Panc1 (cell line): ENCODE results near the gene SNX27.

Source experiments
- POLR2AphosphoS5 ChIP-seq: IDR thresholded peaks from 2 replicates; pipeline ENCODE4 v1.6.1; 2012; ENCODE audit warnings: mild to moderate bottlenecking, low read depth, low read length, moderate library complexity
- SIN3A ChIP-seq: IDR thresholded peaks from 2 replicates; pipeline ENCODE4 v1.6.1; 2012; ENCODE audit warnings: low read depth, mild to moderate bottlenecking, low read length, moderate library complexity, borderline replicate concordance; ENCODE audit not compliant: insufficient read depth
- TCF7L2 ChIP-seq: IDR thresholded peaks from 2 replicates; pipeline ENCODE4 v1.6.1; 2011; ENCODE audit warnings: mild to moderate bottlenecking, low read depth, low read length, inconsistent platforms
- TF ChIP-seq, protein P1 (sequence below): fragments of 450-650 bp; IDR thresholded peaks from 2 replicates; pipeline ENCODE4 v1.5.1; 2017; ENCODE audit warnings: mild to moderate bottlenecking
- TF ChIP-seq, protein P2 (sequence below), 2 experiments: IDR thresholded peaks; 2 replicates each; pipeline ENCODE4 v1.6.1; 2011 to 2012; ENCODE audit warnings: low read depth in 2 of 2, control low read depth in 1 of 2, low read length in 1 of 2, mild to moderate bottlenecking in 1 of 2, moderate library complexity in 1 of 2; ENCODE audit not compliant: insufficient read depth in 1 of 2

DNA sequence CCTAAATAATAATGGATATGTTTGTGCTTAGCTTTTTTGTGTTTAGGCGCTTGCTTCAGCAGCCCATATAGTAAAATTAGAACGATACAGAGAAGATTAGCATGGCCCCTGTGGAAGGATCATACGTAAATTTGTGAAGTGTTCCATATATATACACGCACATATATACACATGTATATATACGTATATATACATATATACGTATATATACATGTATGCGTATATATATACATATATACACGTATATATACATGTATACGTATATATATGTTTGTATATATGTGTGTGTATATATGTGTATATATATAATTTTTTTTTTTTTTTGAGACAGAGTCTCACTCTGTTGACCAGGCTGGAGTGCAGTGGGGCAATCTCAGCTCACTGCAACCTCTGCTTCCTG lies 17.4 kb downstream of the SNX27 start:
- TF ChIP-seq TCF7L2 (no peak), POLR2AphosphoS5 (no peak), SIN3A (no peak)
- TF ChIP-seq, protein P1, sequence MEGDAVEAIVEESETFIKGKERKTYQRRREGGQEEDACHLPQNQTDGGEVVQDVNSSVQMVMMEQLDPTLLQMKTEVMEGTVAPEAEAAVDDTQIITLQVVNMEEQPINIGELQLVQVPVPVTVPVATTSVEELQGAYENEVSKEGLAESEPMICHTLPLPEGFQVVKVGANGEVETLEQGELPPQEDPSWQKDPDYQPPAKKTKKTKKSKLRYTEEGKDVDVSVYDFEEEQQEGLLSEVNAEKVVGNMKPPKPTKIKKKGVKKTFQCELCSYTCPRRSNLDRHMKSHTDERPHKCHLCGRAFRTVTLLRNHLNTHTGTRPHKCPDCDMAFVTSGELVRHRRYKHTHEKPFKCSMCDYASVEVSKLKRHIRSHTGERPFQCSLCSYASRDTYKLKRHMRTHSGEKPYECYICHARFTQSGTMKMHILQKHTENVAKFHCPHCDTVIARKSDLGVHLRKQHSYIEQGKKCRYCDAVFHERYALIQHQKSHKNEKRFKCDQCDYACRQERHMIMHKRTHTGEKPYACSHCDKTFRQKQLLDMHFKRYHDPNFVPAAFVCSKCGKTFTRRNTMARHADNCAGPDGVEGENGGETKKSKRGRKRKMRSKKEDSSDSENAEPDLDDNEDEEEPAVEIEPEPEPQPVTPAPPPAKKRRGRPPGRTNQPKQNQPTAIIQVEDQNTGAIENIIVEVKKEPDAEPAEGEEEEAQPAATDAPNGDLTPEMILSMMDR, result no peak
- TF ChIP-seq, protein P2, sequence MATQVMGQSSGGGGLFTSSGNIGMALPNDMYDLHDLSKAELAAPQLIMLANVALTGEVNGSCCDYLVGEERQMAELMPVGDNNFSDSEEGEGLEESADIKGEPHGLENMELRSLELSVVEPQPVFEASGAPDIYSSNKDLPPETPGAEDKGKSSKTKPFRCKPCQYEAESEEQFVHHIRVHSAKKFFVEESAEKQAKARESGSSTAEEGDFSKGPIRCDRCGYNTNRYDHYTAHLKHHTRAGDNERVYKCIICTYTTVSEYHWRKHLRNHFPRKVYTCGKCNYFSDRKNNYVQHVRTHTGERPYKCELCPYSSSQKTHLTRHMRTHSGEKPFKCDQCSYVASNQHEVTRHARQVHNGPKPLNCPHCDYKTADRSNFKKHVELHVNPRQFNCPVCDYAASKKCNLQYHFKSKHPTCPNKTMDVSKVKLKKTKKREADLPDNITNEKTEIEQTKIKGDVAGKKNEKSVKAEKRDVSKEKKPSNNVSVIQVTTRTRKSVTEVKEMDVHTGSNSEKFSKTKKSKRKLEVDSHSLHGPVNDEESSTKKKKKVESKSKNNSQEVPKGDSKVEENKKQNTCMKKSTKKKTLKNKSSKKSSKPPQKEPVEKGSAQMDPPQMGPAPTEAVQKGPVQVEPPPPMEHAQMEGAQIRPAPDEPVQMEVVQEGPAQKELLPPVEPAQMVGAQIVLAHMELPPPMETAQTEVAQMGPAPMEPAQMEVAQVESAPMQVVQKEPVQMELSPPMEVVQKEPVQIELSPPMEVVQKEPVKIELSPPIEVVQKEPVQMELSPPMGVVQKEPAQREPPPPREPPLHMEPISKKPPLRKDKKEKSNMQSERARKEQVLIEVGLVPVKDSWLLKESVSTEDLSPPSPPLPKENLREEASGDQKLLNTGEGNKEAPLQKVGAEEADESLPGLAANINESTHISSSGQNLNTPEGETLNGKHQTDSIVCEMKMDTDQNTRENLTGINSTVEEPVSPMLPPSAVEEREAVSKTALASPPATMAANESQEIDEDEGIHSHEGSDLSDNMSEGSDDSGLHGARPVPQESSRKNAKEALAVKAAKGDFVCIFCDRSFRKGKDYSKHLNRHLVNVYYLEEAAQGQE (IDR thresholded peaks at IDR 0.05; ENCODE audit: insufficient read depth in 1 of 2, low read depth in 2 of 2, low read length in 1 of 2), result no peak
